ENCODE data around the gene VIPR2.

The VIPR2 gene

DNA sequence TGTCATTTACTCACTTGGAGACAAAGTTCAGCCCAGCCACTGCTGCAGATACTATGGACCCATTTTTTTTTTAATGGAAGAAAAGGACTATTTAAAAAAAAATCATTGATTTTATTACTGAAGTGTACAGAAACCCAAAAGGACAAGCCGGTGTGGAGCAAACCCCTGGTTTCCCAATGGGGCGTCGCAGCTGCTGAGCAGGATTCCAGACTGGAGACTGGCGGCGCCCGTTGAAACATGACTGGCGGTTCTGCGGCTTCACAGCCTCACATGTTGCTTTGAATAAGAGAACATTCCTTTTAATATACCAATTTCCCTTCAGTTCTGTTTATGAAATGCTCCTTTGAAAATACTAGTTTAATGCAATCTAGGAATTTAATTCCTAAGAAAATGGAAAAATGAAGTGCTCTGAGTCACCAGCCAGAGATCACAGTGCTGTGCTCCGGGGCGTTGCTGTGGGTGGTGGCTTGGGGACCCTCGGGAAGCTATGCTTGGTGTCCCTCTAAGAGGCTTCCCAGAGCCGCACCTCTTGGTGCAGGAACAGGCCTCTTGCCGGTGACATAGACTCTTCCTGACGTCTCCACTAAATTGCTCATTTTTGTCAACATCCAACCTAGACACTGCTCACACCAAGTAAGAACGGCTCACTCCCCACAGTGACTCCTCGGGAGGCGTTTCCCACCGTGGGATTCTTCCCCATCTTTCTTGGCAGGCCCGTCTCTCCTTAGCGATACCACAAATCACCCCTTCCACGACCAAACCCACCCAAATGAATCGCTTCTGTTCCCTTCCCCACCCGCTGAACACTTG lies 12.0 kb upstream of the VIPR2 start:
- no peak for DNase-seq

- DNase-seq: no peak
These were observed 10.7 kb upstream of the VIPR2 start for GRCh38 chr7:159155410-159155809.

GRCh38 chr7:159154243-159154642 lies 9.6 kb upstream of the VIPR2 start:
- no peak for DNase-seq

- no peak for DNase-seq
These were observed 8.8 kb upstream of the VIPR2 start for GRCh38 chr7:159153511-159153910.

DNA sequence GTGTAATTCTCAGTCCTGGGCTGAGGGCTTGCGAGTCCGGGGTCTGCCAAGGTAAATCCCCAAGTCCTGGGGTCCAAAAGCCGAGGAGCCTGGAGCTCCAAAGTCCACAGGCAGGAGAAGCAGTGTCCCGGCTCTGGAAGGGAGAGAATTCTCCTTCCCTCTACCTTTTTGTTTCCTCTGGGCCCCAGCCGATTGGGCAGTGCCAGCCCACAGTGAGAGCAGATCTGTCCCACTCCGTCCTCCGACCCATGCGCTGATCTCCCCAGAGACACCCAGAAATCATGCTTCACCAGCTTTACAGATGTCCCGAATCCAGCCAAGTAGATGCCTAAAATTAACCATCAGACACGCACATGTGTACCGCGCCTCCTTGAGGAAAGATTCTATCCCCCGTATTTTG lies 8.1 kb upstream of the VIPR2 start:
- DNase-seq: no peak

DNA sequence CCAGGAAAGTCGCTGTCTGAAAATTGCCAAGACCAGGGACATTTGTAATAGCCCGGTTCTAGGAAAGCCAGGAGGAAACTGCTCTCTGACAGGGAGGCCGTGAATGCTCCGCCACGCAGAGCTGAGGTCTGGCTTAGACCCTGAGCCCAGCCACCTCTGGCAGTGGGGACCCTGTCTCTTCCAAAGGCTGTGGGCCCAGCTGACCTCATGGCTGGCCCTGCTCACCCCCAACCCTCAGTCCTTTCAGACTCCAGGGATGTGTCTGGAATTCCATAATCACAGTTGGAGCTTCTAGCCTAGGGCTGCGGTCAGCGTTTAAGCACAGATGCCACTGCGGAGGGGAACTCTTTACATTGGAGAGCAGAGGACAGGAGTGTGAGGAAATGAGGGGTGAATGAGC lies 6.6 kb upstream of the VIPR2 start:
- DNase-seq: no peak

- no peak for DNase-seq
These were observed 4.8 kb upstream of the VIPR2 start for GRCh38 chr7:159149488-159149887.

GRCh38 chr7:159148430-159149395 lies 4.0 kb upstream of the VIPR2 start:
- DNase-seq: no peak

DNA sequence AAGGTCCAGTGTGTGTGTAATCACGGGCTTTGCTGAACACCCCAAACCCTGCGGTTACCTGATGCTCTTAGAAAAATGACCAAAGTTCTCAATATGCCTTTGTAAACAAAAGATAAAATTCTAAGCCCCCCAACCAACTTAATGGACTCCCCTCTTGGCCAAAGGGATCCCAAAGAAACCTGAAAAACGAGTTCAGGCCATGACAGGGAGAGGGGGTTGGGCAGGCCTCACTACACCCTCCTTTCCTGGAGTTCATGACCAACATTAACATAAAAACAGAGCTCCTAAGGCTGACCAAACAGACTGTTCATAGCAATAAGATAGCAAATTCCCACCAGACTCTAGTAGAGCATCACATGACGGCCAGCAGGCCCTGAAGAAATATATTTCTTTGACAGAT lies 3.0 kb upstream of the VIPR2 start:
- DNase-seq: no peak

- no peak for DNase-seq
These were observed 2.6 kb upstream of the VIPR2 start for GRCh38 chr7:159147246-159147645.

DNA sequence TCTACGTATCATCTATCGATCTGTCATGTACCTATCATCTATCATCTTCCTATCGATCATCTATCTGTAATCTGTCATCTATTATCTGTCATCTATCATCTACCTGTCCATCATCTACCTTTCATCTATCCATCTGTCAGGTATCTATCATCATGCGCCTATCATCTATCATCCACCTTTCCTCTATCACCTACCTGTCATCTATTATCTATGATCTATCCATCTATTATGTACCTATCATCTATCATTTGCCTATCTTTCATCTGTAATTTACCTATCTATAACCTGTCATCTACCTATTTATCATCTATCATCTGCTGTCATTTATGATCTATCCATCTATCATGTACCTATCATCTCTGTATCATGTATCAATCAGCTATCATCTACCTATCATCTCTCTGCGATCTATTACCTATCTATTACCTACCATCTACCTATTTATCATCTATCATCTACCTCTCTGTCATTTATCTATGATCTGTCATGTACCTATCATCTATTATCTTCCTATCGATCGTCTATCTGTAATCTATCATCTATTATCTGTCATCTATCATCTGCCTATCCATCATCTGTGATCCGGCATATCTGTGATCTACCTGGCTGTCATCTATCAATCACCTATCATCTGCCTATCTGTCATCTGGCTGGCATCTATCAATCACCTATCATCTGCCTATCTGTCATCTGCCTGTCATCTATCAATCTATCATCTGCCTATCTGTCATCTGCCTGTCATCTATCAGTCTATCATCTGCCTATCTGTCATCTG lies 1.6 kb upstream of the VIPR2 start:
- DNase-seq: no peak

DNA sequence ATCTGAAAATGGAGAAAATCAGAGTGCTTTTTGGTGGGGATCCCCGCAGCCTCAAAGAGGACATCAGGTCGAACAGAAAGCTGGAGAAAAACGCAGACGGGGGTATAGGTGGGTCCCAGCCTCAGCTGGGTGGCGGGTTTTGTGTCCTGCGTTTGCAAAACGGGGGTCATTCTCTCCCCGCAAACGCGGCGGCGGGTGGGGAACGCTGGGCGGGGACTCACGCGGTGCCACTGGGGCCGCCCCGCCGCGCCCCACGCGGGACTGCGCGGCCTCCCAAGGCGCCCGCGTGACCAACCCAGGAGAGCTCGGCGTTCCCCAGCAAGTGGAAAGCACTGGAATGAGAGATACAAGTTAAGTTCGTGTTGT lies 806 bp upstream of the VIPR2 start:
- DNase-seq: no peak

DNA sequence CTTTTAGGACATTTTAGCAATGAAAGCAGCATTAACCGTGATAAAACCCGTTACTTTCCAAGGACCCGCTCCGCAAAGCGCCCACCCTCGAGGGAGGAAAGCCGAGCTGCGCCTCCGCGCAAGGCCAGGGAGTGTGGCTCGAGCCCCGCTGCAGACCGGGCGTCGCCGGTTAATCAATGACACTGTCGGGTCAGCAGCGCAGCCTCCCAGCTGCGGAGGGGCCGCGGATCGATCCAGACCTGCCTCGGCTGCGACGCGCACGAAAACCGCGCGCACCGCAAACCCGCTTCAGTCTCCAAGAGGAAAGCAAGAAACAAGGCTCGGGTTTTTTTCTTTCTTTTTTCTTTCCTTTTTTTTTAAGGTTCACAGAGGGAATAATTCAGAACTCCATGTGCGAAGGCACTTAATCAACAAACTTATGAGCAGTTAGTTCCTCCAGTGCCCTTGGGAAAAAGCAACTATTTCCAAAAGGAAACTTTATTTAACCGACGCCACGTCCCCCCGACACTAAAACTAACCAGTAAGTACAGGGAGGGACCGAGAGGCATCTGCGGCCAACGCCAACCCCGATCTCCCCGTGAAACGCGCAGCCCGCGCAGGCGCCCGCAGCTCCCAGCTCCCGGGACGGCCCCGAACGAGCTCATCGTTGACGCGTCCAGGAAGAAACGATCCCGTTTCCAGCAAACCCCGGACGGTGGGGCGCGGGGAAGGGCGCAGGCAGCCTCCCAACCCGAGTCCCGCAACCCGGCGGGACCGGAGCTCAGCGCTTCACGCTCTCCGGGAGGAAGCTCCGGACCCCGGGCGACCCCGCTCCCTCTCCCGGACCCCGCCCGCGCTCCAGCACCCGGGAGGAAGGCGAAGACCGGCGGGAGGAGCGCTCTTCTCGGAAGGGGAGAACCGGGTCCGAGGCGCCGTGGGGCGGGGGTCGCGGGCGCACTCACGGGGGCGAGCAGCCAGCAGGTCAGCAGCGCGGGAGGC lies 598 bp downstream of the VIPR2 start:
- no peak for DNase-seq

DNA sequence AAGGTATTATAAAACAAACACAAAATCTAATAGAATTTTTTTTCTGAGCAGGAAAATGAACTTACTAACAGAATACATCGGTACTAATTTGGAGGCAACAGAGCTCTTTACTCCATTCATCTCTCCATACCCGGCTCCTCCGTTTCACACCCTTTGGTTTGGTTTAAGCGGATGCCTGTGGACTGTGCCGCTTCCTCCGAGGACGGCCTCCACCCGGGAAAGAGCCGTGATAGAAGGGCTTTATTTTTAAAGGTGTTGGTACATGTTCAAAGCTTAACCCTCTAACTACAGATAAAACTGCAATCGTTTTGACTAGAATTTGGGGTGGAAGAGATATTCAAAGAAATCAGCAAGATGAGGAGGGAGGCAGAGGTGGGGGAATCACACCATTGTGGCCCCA lies 1.9 kb downstream of the VIPR2 start:
- no peak for DNase-seq

GRCh38 chr7:159142199-159142598 lies 2.5 kb downstream of the VIPR2 start:
- no peak for DNase-seq

DNA sequence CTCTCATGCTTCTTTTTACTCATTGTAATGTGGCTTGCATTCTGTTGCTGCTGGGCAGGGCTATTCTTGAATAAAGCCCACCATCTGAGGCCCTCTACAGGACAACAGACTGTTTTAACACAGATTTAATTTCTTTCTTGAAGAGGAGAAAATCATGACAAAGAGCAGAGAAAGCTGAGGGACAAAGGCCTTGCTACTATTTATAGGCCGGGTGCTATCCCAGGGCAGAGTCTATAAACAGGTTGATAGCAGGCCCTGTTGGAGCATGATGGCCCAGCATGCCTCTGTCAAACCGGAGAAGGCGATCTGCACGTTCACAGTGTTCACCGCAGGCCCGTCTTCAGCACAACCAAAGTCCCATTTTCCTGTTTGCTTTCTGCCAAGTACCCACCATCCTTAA lies 3.0 kb downstream of the VIPR2 start:
- DNase-seq: no peak

GRCh38 chr7:159141167-159141566 lies 3.5 kb downstream of the VIPR2 start:
- DNase-seq: no peak

DNA sequence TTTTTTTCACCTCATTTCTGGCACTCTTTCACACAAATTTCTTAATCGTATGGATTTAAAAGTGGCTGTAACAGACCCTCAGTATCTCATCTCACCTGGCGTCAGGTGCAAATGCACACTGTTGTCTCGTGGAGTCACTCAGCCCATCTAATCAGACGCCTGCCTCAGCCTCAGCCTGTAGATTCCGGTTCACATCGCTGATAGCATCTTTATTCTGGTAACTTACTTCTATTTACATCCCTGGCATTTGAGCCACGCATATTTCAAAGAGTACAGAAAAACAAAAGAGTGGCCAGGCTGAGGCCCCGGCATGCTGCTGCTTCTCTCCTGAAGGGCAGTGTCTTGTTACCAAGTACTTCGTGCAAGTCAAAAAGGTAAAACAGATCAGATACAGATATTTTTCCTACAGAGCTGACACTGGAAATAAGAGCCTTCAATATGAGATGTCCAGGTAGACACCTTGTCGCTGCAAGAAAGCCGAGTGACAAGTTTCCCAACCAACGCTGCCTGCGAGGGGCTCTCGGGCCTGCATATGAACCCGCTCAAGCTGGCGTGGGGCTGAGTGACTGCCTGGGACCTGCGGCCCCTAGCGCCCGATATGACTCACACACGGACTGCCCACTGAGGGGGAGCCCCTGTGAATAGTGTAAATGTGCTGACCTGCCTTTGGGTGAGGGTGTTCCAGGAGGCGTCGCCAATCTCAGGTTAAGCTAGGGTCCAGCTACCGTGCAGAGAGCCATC lies 4.3 kb downstream of the VIPR2 start:
- DNase-seq: no peak

DNA sequence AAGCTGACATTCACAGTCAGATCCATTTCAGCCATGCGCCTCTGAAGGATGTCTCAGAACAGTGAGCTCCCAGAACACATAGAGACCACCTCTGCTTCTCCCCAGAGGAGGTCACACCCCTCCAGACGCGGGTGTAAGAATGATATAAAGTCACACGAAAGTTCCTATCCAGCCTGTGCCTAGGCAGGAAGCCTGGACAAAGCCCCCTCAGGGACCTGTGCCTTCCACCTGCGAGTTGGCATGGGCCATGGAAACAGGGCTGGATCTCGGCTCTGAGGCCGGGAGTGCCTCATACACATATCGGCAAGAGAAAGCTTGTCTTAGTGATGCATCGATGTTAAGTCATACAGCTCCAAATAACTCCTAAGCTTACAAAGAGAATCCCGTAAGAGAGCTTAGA lies 5.0 kb downstream of the VIPR2 start:
- DNase-seq: no peak

- DNase-seq: no peak
These were observed 5.5 kb downstream of the VIPR2 start for GRCh38 chr7:159139202-159139601.

DNA sequence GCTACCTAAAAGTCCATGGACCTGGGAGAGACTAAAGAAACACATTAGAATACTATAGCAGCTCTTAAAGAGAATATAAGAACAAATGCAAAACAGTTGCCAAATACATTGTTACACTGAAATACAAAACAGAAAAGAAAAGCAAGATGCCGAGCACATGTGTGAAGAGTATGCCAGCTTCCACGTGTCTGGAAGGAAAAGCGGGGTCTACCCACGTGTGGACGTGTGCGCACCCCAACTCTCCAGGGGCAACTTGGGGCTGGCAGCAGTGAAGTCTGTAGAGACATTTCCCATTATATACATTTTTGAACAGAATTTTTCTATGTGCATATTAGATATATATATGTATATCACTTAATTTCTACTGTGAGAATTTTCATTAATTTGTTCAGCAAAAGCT lies 6.2 kb downstream of the VIPR2 start:
- no peak for DNase-seq
